OCI-LY1 (cell line): ENCODE measurements around the gene BABAM2.

Experiments
- H2AFZ ChIP-seq: fragments of 200-600 bp; sonication (generic), shearing (Covaris generic); 2 replicates; pipeline ENCODE4 v1.6.0; 2014; ENCODE audit warnings: antibody characterized with exemption, mild to moderate bottlenecking, low read length
- H3F3A ChIP-seq: fragments of 200-600 bp; sonication (generic), shearing (Covaris generic); 2 replicates; pipeline ENCODE4 v1.6.0; 2014; ENCODE audit warnings: mild to moderate bottlenecking, antibody characterized with exemption, low read length, moderate library complexity; ENCODE audit not compliant: insufficient read depth
- H3K27ac ChIP-seq: fragments of 200-600 bp; sonication (generic); 2 replicates; pipeline ENCODE4 v1.5.1; 2014; ENCODE audit warnings: low read length, mixed run types, mild to moderate bottlenecking, low read depth; ENCODE audit not compliant: poor library complexity, severe bottlenecking
- H3K27me3 ChIP-seq: fragments of 200-600 bp; sonication (generic); 2 replicates; pipeline ENCODE4 v1.6.0; 2014; ENCODE audit warnings: antibody characterized with exemption, mild to moderate bottlenecking, low read length, moderate library complexity; ENCODE audit not compliant: insufficient read depth
- H3K36me3 ChIP-seq: fragments of 200-600 bp; sonication (generic); 2 replicates; pipeline ENCODE4 v1.6.1; 2014; ENCODE audit warnings: mild to moderate bottlenecking, antibody characterized with exemption, low read length, moderate library complexity, mixed read lengths; ENCODE audit not compliant: insufficient read depth
- H3K4me1 ChIP-seq: fragments of 200-600 bp; sonication (generic); 2 replicates; pipeline ENCODE4 v1.5.1; 2014; ENCODE audit warnings: mild to moderate bottlenecking, low read length, moderate library complexity; ENCODE audit not compliant: insufficient read depth, severe bottlenecking
- H3K4me2 ChIP-seq: fragments of 200-600 bp; sonication (generic), shearing (Covaris generic); 2 replicates; pipeline ENCODE4 v1.6.1; 2014; ENCODE audit warnings: low read length
- H3K4me3 ChIP-seq: fragments of 200-600 bp; sonication (generic); 2 replicates; pipeline ENCODE4 v1.5.1; 2014; ENCODE audit warnings: low read length, low read depth, mild to moderate bottlenecking, mixed read lengths; ENCODE audit not compliant: poor library complexity, severe bottlenecking
- H3K79me2 ChIP-seq: fragments of 200-600 bp; shearing (Covaris generic); 2 replicates; pipeline ENCODE4 v1.6.1; 2016; ENCODE audit warnings: mixed run types, low read length, mixed read lengths; ENCODE audit not compliant: insufficient read depth
- H3K9ac ChIP-seq: fragments of 200-600 bp; sonication (generic), shearing (Covaris generic); 2 replicates; pipeline ENCODE4 v1.6.1; 2014; ENCODE audit warnings: mild to moderate bottlenecking, low read length, mixed read lengths
- H3K9me2 ChIP-seq: fragments of 200-600 bp; sonication (generic), shearing (Covaris generic); 2 replicates; pipeline ENCODE4 v1.6.1; 2014; ENCODE audit warnings: low read depth, mild to moderate bottlenecking, low read length, mixed read lengths
- H3K9me3 ChIP-seq: fragments of 200-600 bp; shearing (Covaris generic); 2 replicates; pipeline ENCODE4 v1.6.1; 2014; ENCODE audit warnings: low read length, mixed read lengths
- H4K20me1 ChIP-seq: fragments of 200-600 bp; sonication (generic), shearing (Covaris generic); 2 replicates; pipeline ENCODE4 v1.6.0; 2016; ENCODE audit warnings: mild to moderate bottlenecking, low read length; ENCODE audit not compliant: insufficient read depth
- EZH2 ChIP-seq: fragments of 200-600 bp; sonication (generic), shearing (Covaris generic); IDR thresholded peaks from 2 replicates; pipeline ENCODE4 v1.8.0; 2017; ENCODE audit warnings: borderline replicate concordance, mixed run types, mild to moderate bottlenecking, antibody characterized with exemption, low read length, moderate library complexity, mixed read lengths
- TF ChIP-seq, protein P1 (sequence below): fragments of 200-600 bp; sonication (generic), shearing (Covaris generic); IDR thresholded peaks from 2 replicates; pipeline ENCODE4 v1.5.1; 2017; ENCODE audit warnings: mild to moderate bottlenecking, antibody characterized with exemption, low read length, moderate library complexity, mixed read lengths

BABAM2 gene

DNA sequence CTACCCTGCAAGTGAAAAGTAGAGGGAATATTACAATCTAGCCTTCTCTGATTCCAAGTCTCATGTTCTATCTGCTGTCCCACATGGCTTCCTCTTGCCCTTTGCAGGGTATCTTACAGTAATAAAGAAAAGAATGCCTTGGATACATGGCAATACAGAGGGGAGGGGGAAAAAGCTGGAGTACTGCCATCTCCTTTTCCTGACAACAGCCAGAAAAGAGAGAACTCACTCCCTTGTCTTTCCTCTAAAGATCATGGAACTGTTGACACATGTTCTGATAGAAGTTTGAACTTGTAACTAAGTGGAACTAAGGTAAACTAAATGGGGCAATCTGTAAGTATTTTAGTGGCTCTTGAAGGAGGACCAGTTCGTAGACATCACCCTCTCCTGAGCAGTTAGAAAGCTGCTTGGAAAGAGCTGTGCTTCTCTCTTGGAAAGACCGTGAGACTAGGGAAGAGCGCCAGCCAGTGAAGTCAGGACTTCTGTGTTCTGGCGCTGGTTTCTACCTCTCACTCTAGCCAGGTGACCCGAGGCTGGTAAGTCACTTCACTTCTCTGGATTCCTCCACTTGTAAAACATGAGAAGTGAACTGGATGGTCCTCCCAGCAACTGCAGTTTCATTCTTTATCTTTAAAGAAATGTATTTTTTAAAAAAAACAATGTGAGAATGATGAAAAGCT lies 259.8 kb downstream of the BABAM2 start:
- Histone ChIP-seq H3K79me2 (no peaks in the 10 kb centered on the region), H2AFZ (no peak overlapping the region), H3K4me2 (no peak overlapping the region), H3K36me3 (no peaks in the 10 kb centered on the region), H3K9ac (no peak overlapping the region), H4K20me1 (no peaks in the 10 kb centered on the region), H3K9me3 (peaks cover 7% of the 10 kb centered on the region; the same call in 1 of the 2 replicates), H3K27ac (no peak overlapping the region), H3K9me2 (no peaks in the 10 kb centered on the region), H3F3A (no peaks in the 10 kb centered on the region), H3K4me3 (no peak overlapping the region), H3K27me3 (no peaks in the 10 kb centered on the region), H3K4me1 (no peaks in the 10 kb centered on the region)
- TF ChIP-seq, protein P1, sequence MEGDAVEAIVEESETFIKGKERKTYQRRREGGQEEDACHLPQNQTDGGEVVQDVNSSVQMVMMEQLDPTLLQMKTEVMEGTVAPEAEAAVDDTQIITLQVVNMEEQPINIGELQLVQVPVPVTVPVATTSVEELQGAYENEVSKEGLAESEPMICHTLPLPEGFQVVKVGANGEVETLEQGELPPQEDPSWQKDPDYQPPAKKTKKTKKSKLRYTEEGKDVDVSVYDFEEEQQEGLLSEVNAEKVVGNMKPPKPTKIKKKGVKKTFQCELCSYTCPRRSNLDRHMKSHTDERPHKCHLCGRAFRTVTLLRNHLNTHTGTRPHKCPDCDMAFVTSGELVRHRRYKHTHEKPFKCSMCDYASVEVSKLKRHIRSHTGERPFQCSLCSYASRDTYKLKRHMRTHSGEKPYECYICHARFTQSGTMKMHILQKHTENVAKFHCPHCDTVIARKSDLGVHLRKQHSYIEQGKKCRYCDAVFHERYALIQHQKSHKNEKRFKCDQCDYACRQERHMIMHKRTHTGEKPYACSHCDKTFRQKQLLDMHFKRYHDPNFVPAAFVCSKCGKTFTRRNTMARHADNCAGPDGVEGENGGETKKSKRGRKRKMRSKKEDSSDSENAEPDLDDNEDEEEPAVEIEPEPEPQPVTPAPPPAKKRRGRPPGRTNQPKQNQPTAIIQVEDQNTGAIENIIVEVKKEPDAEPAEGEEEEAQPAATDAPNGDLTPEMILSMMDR: no peak
- TF ChIP-seq EZH2: no peak

DNA sequence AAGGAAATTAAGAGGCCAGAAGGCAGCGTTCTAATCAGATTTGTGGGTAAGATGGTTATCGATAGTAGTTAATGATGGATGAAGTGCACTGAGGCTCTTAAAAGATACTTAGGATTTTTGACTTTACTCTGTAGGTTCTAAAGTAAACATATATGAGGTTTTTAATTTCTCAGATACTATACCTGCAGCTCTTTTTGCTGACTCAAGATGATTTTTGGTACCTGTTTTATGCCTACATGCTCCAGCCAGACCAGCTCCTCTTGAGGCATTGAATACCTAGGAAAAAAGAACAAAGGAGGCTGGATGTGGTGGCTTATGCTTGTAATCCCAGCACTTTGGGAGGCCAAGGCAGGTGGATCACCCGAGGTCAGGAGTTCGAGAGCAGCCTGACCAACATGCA lies 260.5 kb downstream of the BABAM2 start:
- no peak overlapping the region for H3K4me2 ChIP-seq
- H3K9me3 ChIP-seq: peaks cover 13% of the 10 kb centered on the region; the same call in 1 of the 2 replicates
- no peak overlapping the region for H3K9ac ChIP-seq
- H3K36me3 ChIP-seq: no peaks in the 10 kb centered on the region
- H4K20me1 ChIP-seq: no peaks in the 10 kb centered on the region
- no peaks in the 10 kb centered on the region for H3K4me1 ChIP-seq
- H3K27ac ChIP-seq: no peak overlapping the region
- TF ChIP-seq EZH2: no peak
- TF ChIP-seq, protein P1: no peak
- H3K4me3 ChIP-seq: no peak overlapping the region
- no peaks in the 10 kb centered on the region for H3K79me2 ChIP-seq
- H3F3A ChIP-seq: no peaks in the 10 kb centered on the region
- H2AFZ ChIP-seq: no peak overlapping the region
- no peaks in the 10 kb centered on the region for H3K9me2 ChIP-seq
- H3K27me3 ChIP-seq: no peaks in the 10 kb centered on the region

DNA sequence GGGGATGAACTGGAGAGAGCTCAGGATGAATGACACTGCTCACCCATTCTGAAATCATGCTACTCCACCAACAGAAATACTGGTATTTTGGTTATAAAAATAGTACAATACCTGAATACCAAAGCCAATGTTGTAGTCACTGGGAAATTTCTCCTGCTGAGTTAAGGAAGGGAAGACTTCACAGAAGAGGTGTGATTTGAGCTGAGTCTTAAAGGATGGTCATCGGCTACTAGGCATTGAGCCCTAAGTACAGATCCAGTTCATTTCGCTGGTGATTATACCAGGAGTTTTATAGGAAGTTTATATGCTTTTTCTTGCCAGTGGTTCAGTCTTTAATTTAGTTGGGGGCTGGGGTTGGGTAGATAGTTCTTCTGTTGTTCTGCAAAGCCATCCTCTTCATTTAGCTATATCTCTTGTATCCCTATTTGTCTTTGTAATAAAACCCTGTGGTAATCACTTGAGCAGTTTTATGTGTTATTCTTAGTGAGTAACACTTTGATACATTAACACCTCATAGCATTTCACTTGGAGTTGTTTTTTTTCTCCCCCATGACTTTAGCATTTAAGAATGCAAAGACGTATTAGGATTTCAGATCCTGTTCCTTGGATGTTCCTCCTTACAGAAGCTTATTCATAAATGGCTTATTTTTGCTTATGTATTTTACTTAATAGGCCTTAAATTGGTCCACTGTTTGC lies 262.2 kb downstream of the BABAM2 start:
- H3K79me2 ChIP-seq: no peaks in the 10 kb centered on the region
- no peak overlapping the region for H3K9ac ChIP-seq
- H3F3A ChIP-seq: no peaks in the 10 kb centered on the region
- H3K4me2 ChIP-seq: no peak overlapping the region
- no peaks in the 10 kb centered on the region for H3K4me1 ChIP-seq
- no peak overlapping the region for H2AFZ ChIP-seq
- TF ChIP-seq, protein P1: no peak
- TF ChIP-seq EZH2: no peak
- H3K9me3 ChIP-seq: peaks cover 14% of the 10 kb centered on the region; the same call in 1 of the 2 replicates
- H3K27me3 ChIP-seq: no peaks in the 10 kb centered on the region
- H3K4me3 ChIP-seq: no peak overlapping the region
- no peaks in the 10 kb centered on the region for H3K36me3 ChIP-seq
- H4K20me1 ChIP-seq: no peaks in the 10 kb centered on the region
- no peaks in the 10 kb centered on the region for H3K9me2 ChIP-seq
- H3K27ac ChIP-seq: no peak overlapping the region
